NCI-H1092 (cell line): ENCODE data around the gene ADARB2.
"Not testable (repeated sequence)": the region's sequence is repeated elsewhere in the genome, so short reads cannot be mapped to it uniquely, and the experiment has no call there.

ENCODE experiments used
- DNase-seq: peaks from one replicate; lab custom pipeline; 2025; lab: John Stamatoyannopoulos, UW

The ADARB2 gene

GRCh38 chr10:1347962-1348772, 389.2 kb downstream of the ADARB2 start:
- DNase-seq, result no peak

GRCh38 chr10:1347525-1347924, 389.8 kb downstream of the ADARB2 start:
- DNase-seq, result no peak

GRCh38 chr10:1346201-1346600, 391.1 kb downstream of the ADARB2 start:
- DNase-seq, result no peak

- no peak for DNase-seq
Observed at GRCh38 chr10:1345368-1345767, 392.0 kb downstream of the ADARB2 start.

- DNase-seq, result no peak
Observed at GRCh38 chr10:1344846-1345245, 392.5 kb downstream of the ADARB2 start.

GRCh38 chr10:1344408-1344807, 392.9 kb downstream of the ADARB2 start:
- no peak for DNase-seq

- DNase-seq, result no peak
Observed at GRCh38 chr10:1343176-1343575, 394.1 kb downstream of the ADARB2 start.

- DNase-seq, result not testable (repeated sequence)
Observed at GRCh38 chr10:1341052-1341451, 396.3 kb downstream of the ADARB2 start.

GRCh38 chr10:1339396-1339795, 397.9 kb downstream of the ADARB2 start:
- no peak for DNase-seq

GRCh38 chr10:1335642-1336041, 401.7 kb downstream of the ADARB2 start:
- DNase-seq, result no peak

- no peak for DNase-seq
Observed at GRCh38 chr10:1333981-1334380, 403.3 kb downstream of the ADARB2 start.

GRCh38 chr10:1331560-1331959, 405.8 kb downstream of the ADARB2 start:
- DNase-seq, result no peak

GRCh38 chr10:1329622-1330021, 407.7 kb downstream of the ADARB2 start:
- no peak for DNase-seq

- no peak for DNase-seq
Observed at GRCh38 chr10:1328981-1329614, 408.2 kb downstream of the ADARB2 start.

- no peak for DNase-seq
Observed at GRCh38 chr10:1328161-1328823, 409.0 kb downstream of the ADARB2 start.

GRCh38 chr10:1327759-1328158, 409.6 kb downstream of the ADARB2 start:
- DNase-seq, result no peak

- not testable (repeated sequence) for DNase-seq
Observed at GRCh38 chr10:1326514-1326913, 410.8 kb downstream of the ADARB2 start.

GRCh38 chr10:1324903-1325302, 412.4 kb downstream of the ADARB2 start:
- no peak for DNase-seq

GRCh38 chr10:1323951-1324350, 413.4 kb downstream of the ADARB2 start:
- DNase-seq, result no peak

- no peak for DNase-seq
Observed at GRCh38 chr10:1320739-1321320, 416.5 kb downstream of the ADARB2 start.

GRCh38 chr10:1316809-1317143, 420.5 kb downstream of the ADARB2 start:
- no peak for DNase-seq

GRCh38 chr10:1316121-1316808, 421.1 kb downstream of the ADARB2 start:
- DNase-seq, result no peak
